Femur (tissue), 1 donor: ENCODE measurements around the gene ZSCAN18.
A peak's percentile ranks its signal among the peaks of the same experiment; 100 is the strongest.
"Not testable (repeated sequence)": the region's sequence is repeated elsewhere in the genome, so short reads cannot be mapped to it uniquely, and the experiment has no call there.

Experiments
- DNase-seq: peaks from one replicate; pipeline ENCODE4 v3.0.0-alpha.2; 2017

Gene ZSCAN18

GRCh38 chr19:58097781-58098681 is at the start of gene ZSCAN18:
ZSCAN18 (minus strand) TSS chr19:58098231; CDS start chr19:58090267, 7,964 bp downstream.
- DNase-seq: peak; percentile 99

GRCh38 chr19:58147475-58147874 is 49.4 kb upstream of the ZSCAN18 start:
- DNase-seq: not testable (repeated sequence)

- DNase-seq: no peak
These were observed 47.8 kb upstream of the ZSCAN18 start for GRCh38 chr19:58145849-58146248.

GRCh38 chr19:58134244-58134643 is 36.2 kb upstream of the ZSCAN18 start:
- no peak for DNase-seq

- no peak for DNase-seq
These were observed 31.3 kb upstream of the ZSCAN18 start for GRCh38 chr19:58129284-58129683.

- DNase-seq: no peak
These were observed 30.1 kb upstream of the ZSCAN18 start for GRCh38 chr19:58128041-58128685.

- no peak for DNase-seq
These were observed 25.3 kb upstream of the ZSCAN18 start for GRCh38 chr19:58123354-58123753.

GRCh38 chr19:58118979-58119733 is 21.1 kb upstream of the ZSCAN18 start:
- DNase-seq: no peak

GRCh38 chr19:58117841-58118575 is 20.0 kb upstream of the ZSCAN18 start:
- peak; percentile 72 for DNase-seq

- no peak for DNase-seq
These were observed 10.5 kb upstream of the ZSCAN18 start for GRCh38 chr19:58108546-58108817.

GRCh38 chr19:58107778-58108545 is 9.9 kb upstream of the ZSCAN18 start:
- DNase-seq: no peak

- no peak for DNase-seq
These were observed 609 bp upstream of the ZSCAN18 start for GRCh38 chr19:58098682-58098998.

- no peak for DNase-seq
These were observed 682 bp downstream of the ZSCAN18 start for GRCh38 chr19:58097349-58097748.

- DNase-seq: no peak
These were observed 1.1 kb downstream of the ZSCAN18 start for GRCh38 chr19:58096884-58097283.

- no peak for DNase-seq
These were observed 2.7 kb downstream of the ZSCAN18 start for GRCh38 chr19:58095328-58095727.

GRCh38 chr19:58093071-58093470 is 5.0 kb downstream of the ZSCAN18 start:
- no peak for DNase-seq

- DNase-seq: peak; percentile 40
These were observed 6.6 kb downstream of the ZSCAN18 start for GRCh38 chr19:58091251-58091995.

GRCh38 chr19:58089846-58090245 is 8.2 kb downstream of the ZSCAN18 start:
- no peak for DNase-seq

GRCh38 chr19:58088521-58089052 is 9.4 kb downstream of the ZSCAN18 start:
- DNase-seq: no peak

- no peak for DNase-seq
These were observed 11.0 kb downstream of the ZSCAN18 start for GRCh38 chr19:58086825-58087710.
